Cardiac fibroblast (primary cell): ENCODE data around the gene RAX.
A peak's percentile ranks its signal among the peaks of the same experiment; 100 is the strongest.
"Not testable (repeated sequence)": the region's sequence is repeated elsewhere in the genome, so short reads cannot be mapped to it uniquely, and the experiment has no call there.

Experiments
- DNase-seq, 2 donors: peaks; one replicate each; pipeline versions ENCODE4 v3.0.0 to v3.0.0-alpha.2; 2010; ENCODE audit warnings: low read depth in 2 of 2
- H3K4me3 ChIP-seq, 2 donors: replicated peaks in 1 of 2; 1 replicate in 1 of 2; 2 replicates in 1 of 2; pipeline ENCODE4 v1.5.1; 2011; ENCODE audit warnings: low read depth in 2 of 2, low read length in 2 of 2, mild to moderate bottlenecking in 2 of 2, moderate library complexity in 1 of 2
- CTCF ChIP-seq: IDR thresholded peaks from one replicate; pipeline ENCODE4 v1.5.1; 2011; ENCODE audit warnings: low read depth, mild to moderate bottlenecking, low read length, inconsistent platforms

Gene RAX

GRCh38 chr18:59265246-59265973 lies 7.8 kb downstream of the RAX start:
- TF ChIP-seq CTCF: no peak
- DNase-seq: no peak
- H3K4me3 ChIP-seq: peak overlapping the region; percentile 28 to 39

DNA sequence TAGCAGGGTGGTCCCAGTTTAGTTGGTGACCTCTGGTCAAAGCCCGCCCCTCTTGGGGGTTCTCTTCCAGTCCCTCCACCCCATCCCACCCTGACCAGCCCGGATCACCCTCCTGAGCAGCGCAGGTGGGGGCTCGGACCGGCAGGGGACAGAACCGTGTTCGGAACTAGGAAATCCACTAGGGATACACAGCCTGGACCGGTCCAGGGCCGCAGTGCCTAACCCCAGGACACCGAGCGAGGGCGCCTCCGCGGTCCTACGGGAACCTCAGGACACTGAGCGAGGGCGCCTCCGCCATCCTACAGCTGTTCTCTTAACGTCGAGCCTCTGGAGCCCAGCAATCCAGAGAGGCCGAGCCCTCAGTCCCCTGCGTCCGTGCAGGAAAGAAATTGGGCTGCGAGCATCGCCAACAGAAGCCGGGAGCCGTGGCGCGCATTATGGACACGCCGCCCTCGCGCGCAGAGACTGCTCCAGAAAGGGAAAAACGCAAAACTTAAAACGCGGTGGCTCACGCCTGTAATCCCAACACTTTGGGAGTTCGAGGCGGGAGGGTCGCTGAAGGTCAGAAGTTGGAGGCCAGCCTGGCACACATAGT lies 8.5 kb downstream of the RAX start:
- no peak overlapping the region for H3K4me3 ChIP-seq
- DNase-seq: no peak
- TF ChIP-seq CTCF: no peak

GRCh38 chr18:59264121-59264571 lies 9.1 kb downstream of the RAX start:
- TF ChIP-seq CTCF: no peak
- no peak for DNase-seq
- no peak overlapping the region for H3K4me3 ChIP-seq

- no peak overlapping the region for H3K4me3 ChIP-seq
These were observed 9.6 kb downstream of the RAX start for GRCh38 chr18:59263661-59264060.

GRCh38 chr18:59262243-59262642 lies 11.0 kb downstream of the RAX start:
- not testable (repeated sequence) for DNase-seq, H3K4me3 ChIP-seq

More at GRCh38 chr18:59263661-59264060, 9.6 kb downstream of the RAX start:
- DNase-seq: no peak
- no peak for TF ChIP-seq CTCF

DNA sequence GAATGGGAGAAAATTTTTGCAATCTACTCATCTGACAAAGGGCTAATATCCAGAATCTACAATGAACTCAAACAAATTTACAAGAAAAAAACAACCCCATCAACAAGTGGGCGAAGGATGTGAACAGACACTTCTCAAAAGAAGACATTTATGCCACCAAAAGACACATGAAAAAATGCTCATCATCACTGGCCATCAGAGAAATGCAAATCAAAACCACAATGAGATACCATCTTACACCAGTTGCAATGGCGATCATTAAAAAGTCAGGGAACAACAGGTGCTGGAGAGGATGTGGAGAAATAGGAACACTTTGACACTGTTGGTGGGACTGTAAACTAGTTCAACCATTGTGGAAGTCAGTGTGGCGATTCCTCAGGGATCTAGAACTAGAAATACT lies 11.4 kb downstream of the RAX start:
- DNase-seq, H3K4me3 ChIP-seq: not testable (repeated sequence)

GRCh38 chr18:59255491-59255890 lies 17.8 kb downstream of the RAX start:
- DNase-seq, H3K4me3 ChIP-seq: not testable (repeated sequence)

DNA sequence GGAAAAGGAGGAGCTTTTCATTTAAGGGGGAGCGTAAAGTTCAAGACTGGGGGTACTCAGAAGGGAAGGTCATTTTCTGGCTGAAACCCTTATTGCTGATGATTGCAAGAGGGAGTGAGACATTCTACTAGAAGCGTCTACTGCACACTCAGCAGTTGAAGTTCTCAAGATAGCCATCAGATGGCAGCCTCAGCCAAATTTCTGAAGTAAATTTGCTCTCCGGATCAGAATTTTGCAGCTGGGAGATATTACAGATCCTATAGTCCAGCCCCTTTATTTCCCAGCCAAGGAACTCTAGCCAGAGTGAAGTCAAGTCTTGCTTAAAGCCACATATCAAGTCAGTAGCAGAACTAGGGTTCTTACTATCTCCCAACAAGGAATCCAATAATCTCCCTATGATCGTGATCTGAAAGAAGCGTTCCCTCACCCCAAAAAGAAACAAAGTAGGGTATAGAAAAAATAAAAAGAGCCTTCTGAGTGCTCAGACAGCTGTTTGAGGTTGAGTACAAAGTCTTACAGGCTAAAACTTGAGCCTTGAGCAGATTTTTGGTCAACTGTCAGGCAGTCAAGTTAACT lies 24.0 kb downstream of the RAX start:
- peak; percentile 89 to 92 for DNase-seq
- peak; percentile 83 for TF ChIP-seq CTCF
- no peak overlapping the region for H3K4me3 ChIP-seq
